SK-N-MC (cell line): ENCODE measurements around the gene POLD4.

ENCODE experiments used
- EZH2 ChIP-seq: fragments of 200-600 bp; sonication (generic); IDR thresholded peaks from one replicate; pipeline ENCODE4 v1.6.1; 2017; ENCODE audit warnings: antibody characterized with exemption
- FOXP2 ChIP-seq: optimal IDR thresholded peaks from 2 replicates; pipeline ENCODE3; 2011; ENCODE audit warnings: mild to moderate bottlenecking, moderate library complexity; ENCODE audit not compliant: insufficient read depth; ENCODE audit errors: extremely low read length, control extremely low read depth
- POLR2AphosphoS5 ChIP-seq: IDR thresholded peaks from 2 replicates; pipeline ENCODE4 v1.6.1; 2012; ENCODE audit warnings: mild to moderate bottlenecking, low read depth, low read length, borderline replicate concordance

GRCh38 chr11:67317205-67317887, 36.0 kb downstream of the POLD4 start:
- TF ChIP-seq EZH2 = no peak
- peak; percentile 67 for TF ChIP-seq POLR2AphosphoS5
- TF ChIP-seq FOXP2 = peak; percentile 21
